Fibroblast of villous mesenchyme (primary cell): ENCODE results near the gene MAMDC2. TPM values are rescaled to one million over a fixed set of nuclear protein-coding genes. Genes with fewer than 3 reads are reported as not detected.
"Not testable (repeated sequence)": the region's sequence is repeated elsewhere in the genome, so short reads cannot be mapped to it uniquely, and the experiment has no call there.

Experiments
- DNase-seq: peaks from one replicate; pipeline ENCODE4 v3.0.0-alpha.2; 2010; ENCODE audit warnings: low read depth
- H3K4me3 ChIP-seq: 2 replicates; pipeline ENCODE4 v1.5.1; 2011; ENCODE audit warnings: low read depth, mild to moderate bottlenecking, low read length
- total RNA-seq: library from RNA; depleted of rRNA; stranded (reverse); fragments of >200 nt; gene quantifications from 2 replicates; pipeline ENCODE4 v1.2.3, GENCODE V29; 2012
- TF ChIP-seq, protein P1 (sequence below): IDR thresholded peaks from 2 replicates; pipeline ENCODE4 v1.5.1; 2012; ENCODE audit warnings: low read depth, mild to moderate bottlenecking, low read length; ENCODE audit not compliant: insufficient read depth

Gene MAMDC2
- total RNA-seq, 1 donor = 22.9 TPM

DNA sequence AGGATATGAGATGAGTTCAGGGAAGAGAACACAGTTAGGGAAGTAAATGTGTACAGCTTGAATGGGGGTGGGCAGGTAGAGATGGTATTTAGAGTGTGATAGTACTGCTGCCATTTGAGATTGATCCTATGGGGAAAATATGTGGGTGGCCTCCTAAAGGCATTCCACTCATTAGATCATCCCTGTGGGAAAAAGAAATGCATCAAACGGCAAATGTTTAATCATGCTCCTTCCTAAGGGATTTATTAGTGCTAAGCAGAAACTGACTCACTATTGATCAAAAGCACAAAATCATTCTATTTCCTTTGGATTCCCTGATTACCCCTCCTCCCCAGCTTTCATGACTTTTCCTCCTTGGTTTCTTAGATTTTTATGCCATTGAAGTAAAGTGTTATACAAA lies 178.7 kb downstream of the MAMDC2 start:
- no peak overlapping the region for H3K4me3 ChIP-seq
- DNase-seq = no peak
- TF ChIP-seq, protein P1, sequence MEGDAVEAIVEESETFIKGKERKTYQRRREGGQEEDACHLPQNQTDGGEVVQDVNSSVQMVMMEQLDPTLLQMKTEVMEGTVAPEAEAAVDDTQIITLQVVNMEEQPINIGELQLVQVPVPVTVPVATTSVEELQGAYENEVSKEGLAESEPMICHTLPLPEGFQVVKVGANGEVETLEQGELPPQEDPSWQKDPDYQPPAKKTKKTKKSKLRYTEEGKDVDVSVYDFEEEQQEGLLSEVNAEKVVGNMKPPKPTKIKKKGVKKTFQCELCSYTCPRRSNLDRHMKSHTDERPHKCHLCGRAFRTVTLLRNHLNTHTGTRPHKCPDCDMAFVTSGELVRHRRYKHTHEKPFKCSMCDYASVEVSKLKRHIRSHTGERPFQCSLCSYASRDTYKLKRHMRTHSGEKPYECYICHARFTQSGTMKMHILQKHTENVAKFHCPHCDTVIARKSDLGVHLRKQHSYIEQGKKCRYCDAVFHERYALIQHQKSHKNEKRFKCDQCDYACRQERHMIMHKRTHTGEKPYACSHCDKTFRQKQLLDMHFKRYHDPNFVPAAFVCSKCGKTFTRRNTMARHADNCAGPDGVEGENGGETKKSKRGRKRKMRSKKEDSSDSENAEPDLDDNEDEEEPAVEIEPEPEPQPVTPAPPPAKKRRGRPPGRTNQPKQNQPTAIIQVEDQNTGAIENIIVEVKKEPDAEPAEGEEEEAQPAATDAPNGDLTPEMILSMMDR = no peak

DNA sequence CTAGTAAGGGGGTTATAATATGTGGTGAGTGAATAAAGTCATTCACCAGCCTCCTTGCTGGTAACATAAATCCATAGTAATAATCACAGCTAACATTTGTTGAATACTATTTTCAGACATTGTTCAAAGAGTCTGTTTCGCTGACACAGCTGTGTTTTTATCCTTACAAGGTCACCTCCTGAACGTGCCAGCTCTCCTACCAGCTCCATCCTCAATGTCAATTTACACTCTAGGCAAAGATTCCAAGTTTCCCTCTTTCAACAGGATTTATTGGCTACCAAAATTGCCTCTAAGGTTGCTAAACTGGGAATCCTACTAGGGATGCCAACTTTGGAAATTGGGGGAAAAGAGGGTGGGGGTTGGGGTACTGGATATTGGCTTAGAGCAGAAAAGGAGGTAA lies 184.5 kb downstream of the MAMDC2 start:
- no peak for DNase-seq
- TF ChIP-seq, protein P1 = no peak
- no peak overlapping the region for H3K4me3 ChIP-seq

DNA sequence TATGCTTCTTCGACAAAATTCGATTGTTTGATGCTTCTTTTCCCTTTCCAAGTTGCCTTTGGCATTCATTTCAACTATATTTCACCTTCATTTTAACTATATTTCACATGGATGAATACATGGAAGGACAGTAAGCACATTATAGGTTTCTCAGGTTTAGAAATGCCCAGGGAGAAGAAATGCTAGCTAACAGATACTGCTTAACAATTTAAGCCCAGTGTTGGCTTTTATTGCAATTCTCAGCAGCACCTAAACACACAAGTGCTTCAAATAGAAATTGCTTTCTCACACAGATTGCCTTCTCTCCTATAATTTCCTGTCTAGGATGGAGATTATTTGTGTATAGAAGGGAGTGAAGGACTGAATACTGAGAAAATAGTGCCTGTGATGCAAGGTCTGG lies 185.0 kb downstream of the MAMDC2 start:
- H3K4me3 ChIP-seq = no peak overlapping the region
- TF ChIP-seq, protein P1 = no peak
- DNase-seq = no peak

DNA sequence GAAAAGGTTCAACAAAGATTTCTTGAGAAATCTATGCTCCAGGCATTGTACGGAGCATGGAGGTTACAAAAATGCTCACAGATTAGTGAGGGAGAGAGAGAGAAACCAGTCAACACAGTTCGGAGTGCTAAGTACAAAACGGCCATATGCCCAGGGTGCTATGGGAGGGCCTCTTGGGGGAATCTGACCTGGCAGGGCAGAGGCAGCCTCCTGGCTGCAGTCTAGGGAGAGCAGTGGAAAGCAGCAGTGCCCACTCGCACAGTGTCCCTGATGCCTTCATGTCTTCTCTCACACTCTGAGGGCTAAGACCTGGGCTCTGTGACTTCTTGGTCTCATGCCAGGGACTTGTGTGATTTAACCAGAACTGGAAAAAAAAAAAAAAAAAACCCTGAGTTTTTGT lies 185.4 kb downstream of the MAMDC2 start:
- H3K4me3 ChIP-seq = no peak overlapping the region
- DNase-seq = no peak
- TF ChIP-seq, protein P1 = no peak

DNA sequence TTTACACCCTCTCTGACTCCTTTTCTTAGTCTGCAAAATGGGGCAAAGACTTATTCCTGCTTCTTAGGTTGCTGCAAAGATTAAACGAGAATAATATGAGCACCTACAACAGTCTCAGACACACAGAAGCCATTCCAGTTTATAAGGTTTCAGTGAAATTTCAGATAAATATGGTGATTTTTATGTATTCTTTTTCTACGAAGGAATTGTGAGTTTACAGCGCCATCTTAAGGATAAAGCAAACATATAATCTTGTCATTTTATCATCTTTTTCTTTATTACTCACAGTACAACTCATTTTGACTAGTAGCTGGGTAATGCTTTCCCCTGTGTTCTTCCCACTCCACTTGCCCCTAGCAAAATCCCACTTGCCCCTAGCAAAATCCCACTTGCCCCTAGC lies 185.9 kb downstream of the MAMDC2 start:
- TF ChIP-seq, protein P1 = peak; percentile 36
- DNase-seq = peak; percentile 48
- no peak overlapping the region for H3K4me3 ChIP-seq

DNA sequence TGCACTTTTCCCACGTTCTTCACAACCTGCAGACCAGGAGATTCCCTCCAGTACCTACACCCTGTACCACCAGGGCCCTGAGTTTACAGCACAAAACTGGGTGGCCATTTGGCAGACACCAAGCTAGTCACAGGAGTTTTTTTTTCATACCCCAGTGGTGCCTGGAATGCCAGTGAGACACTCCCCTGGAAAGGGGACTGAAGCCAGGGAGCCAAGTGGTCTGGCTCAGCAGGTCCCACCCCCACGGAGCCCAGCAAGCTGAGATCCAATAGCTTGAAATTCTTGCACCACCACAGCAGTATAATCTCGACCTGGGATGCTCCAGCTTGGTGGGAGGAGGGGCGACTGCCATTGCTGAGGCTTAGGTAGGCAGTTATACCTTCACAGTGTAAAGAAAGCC lies 188.8 kb downstream of the MAMDC2 start:
- H3K4me3 ChIP-seq = no peak overlapping the region
- TF ChIP-seq, protein P1 = no peak
- DNase-seq = no peak

DNA sequence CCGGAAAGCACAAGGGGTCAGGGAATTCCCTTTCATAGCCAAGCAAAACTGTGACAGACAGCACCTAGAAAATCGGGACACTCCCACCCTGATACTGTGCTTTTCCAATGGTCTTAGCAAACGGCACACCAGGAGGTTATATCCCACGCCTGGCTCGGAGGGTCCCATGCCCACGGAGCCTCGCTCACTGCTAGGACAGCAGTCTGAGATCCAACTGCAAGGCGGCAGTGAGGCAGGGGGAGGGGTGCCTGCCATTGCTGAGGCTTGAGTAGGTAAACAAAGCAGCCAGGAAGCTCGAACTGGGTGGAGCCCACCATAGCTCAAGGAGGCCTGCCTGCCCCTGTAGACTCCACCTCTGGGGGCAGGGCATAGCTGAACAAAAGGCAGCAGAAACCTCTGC lies 190.6 kb downstream of the MAMDC2 start:
- not testable (repeated sequence) for DNase-seq, H3K4me3 ChIP-seq

DNA sequence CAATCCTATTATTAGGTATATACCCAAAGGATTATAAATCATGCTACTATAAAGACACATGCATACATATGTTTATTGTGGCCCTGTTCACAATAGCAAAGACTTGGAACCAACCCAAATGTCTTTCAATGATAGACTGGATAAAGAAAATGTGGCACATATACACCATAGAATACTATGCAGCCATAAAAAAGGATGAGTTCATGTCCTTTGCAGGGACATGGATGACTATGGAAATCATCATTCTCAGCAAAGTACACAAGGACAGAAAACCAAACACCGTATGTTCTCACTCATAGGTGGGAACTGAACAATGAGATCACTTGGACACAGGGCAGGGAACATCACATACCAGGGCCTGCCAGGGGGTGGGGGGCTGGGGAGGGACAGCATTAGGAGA lies 202.3 kb downstream of the MAMDC2 start:
- not testable (repeated sequence) for DNase-seq, H3K4me3 ChIP-seq
